ENCODE data around the gene TSPAN3.

Gene TSPAN3

DNA sequence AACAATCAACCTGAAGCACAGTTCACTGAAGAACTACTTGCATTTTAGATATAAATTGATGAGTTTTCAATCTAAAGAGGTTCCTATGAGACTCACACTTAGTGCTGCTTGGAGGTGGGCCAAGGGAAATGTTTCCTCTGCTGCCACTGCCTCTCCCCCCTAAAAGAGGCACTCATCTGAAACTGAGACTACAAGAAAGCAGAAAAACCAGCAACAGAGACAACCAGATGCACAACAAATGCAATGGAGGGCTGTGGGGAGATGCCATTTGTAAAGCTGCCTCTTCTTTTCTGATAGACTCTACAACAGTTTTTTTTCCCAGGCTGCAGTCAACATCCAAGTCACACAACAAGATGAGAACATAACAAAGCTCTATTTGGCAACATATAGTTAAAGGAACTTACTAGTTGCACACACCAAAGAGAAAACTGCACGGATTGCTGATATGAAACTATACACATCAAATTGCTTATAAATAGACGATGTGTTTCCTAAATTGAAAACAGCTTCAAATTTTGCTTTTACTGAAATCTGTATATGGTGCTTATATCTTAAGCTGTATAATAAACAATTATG, 11.0 kb downstream of the TSPAN3 start:
- no peak for DNase-seq (ENCODE audit: low read depth)
- no peak overlapping the region for H3K4me3 ChIP-seq (ENCODE audit: low read depth, low read length)

DNA sequence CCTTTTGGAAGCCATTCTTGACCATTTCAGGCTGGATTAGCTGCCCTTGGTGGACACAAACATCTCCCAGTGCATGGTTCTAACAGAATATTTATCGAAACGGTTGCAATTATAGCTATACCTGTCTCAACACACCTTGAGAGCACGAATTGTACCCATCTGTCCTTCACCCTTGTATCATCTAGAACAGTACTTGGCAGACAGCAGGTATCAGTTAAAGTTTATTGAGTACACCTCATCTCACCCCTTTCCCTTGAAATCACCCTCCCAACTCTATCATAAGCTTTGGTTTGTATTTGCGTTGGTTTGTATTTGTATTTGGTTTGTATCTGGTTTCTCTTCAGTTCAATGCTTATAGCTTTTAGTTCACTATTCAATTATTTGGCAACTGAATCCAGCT, 12.4 kb downstream of the TSPAN3 start:
- no peak overlapping the region for H3K4me3 ChIP-seq (ENCODE audit: low read depth, low read length)
- DNase-seq (ENCODE audit: low read depth) = no peak

DNA sequence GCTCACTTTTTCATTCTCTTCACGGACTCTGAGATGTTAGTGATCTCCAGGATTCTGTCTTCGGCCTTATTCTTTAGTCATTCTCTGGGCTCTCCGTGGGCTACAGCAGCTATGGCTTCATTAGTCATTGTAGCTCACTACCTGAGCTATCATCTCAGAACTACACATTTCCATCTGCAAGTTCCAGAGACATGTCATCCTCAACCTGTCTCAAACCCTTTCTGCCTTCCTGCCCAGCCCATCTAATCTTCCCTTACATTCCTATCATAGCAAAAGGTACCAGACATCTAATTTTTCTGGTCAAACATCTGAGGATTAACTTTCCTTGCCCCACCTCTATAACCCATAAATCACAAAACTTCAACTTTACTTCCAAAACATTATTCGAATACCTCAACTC, 13.2 kb downstream of the TSPAN3 start:
- no peak for DNase-seq (ENCODE audit: low read depth)
- no peak overlapping the region for H3K4me3 ChIP-seq (ENCODE audit: low read depth, low read length)

DNA sequence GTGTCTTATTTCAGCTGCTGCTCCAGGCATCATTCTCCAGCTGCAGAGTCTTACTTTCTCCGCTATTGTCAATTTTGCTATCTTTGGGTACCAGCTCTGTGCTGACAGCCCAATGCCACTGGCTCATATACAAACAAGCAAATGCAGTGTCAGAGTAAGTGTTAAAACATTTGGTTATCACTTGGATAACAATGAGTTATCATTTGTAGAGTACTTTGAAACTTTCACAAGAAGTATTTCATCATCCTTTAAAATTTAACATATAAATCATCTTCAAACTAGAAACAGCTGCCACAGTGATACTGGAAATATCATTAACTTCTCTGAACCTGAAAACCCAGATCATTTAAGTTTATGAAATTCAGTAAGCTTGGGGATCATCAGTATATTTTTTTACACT, 13.8 kb downstream of the TSPAN3 start:
- no peak for DNase-seq (ENCODE audit: low read depth)
- H3K4me3 ChIP-seq (ENCODE audit: low read depth, low read length) = no peak overlapping the region

DNA sequence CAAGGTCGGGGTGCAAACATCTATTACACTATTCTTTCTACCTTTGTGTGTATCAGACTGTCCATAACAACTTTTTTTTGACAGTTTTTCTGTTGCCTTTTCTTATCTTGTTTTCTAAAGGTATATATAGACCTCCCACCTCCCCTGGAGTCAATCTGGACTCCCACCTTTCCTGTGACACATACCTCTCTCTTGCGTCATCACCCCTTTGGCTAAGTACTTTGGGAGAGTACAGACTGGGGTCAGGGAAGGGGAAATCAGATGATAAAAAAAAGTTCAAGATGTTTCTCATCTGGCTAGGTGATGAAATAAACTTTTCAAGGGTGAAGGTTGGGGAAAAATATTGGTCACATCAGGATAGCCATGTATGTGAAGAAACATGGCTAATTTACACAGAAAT, 17.2 kb downstream of the TSPAN3 start:
- DNase-seq (ENCODE audit: low read depth) = no peak

DNA sequence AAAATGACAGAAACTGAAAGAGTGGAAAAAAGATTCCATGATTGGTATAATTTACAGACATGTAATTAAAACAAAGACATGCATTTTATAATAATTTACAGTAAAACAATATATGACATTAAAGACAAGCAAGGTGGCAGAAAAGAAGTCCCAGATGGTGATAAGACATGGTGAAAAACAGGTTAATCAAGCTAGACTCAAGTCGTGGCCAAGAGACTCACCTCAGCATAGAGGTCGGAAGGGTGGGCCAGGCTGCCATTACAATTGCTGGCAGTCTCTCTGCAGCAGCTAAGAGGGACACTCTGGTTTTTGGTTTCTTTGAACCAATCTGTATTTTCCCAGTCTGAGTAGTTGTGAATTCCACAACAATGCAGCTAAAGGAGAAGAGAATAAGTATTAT, 18.4 kb downstream of the TSPAN3 start:
- no peak for DNase-seq (ENCODE audit: low read depth)
- no peak overlapping the region for H3K4me3 ChIP-seq (ENCODE audit: low read depth, low read length)

More for the DNA sequence above, 17.2 kb downstream of the TSPAN3 start:
- no peak overlapping the region for H3K4me3 ChIP-seq (ENCODE audit: low read depth, low read length)

DNA sequence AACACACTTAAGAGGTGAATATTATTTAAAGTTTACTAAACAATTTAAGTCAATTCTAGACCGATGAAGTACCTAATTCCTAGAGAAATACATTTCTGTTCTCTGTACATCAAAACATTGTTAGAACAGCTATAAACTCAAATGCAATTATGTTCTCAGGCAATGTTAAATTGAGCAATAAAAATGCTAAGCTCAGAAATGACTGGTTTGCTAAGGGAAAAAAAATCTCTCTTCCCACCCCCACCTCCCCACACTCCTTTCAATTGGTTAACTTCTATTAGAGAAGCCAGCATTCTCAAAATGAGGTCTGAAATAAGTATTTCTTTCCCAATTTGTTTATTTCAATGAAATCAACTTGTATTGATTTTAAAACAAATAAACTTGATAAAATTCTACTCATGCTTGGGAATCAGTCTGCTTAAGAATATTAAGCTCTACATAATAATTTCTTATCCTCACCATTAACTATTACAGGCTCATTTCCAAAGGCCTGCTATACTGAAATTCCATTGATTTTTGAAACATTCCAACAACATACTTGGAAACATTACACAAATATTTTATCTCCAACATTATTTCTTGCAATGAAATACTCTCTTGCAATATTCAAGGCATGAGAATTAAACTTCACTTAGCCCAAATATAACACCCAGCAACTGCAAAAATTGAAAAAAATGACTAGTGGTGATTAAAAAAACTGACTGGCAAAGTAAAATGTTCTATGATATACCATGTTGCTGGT, 22.6 kb downstream of the TSPAN3 start:
- no peak overlapping the region for H3K4me3 ChIP-seq (ENCODE audit: low read depth, low read length)
- no peak for DNase-seq (ENCODE audit: low read depth)

DNA sequence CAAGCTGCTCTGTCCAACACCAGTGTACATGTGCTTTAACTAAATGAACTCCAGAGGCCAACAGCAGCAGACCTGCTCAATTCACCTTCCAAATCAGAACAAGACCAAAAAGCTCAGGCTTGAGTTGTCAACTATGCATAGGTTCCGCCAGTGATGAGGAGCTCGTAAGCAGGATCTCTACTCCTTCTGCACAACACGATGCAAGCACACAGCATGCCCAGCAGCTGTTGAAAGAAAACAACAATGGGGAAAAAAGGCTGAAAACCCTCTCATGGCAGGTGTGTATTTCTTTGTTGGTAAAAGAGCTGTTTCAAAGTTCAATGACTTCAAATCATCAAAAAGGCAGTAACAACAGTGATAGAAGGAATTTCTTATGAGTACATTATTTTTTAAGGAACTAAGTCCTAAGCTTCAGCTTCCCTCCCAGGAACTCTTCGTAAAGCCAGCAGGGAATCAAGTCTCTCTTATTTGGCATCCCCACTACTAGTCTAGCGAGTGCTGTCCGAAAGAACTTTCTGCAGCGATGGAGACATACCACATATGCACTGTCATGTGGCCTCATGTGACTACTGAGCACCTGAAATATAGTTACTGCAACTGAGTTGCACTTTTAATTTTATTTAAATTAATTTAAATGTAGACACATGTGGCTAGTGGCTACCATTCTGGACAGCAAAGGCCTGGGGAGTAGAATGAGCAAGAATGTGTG, 24.1 kb downstream of the TSPAN3 start:
- no peak overlapping the region for H3K4me3 ChIP-seq (ENCODE audit: low read depth, low read length)
- no peak for DNase-seq (ENCODE audit: low read depth)

DNA sequence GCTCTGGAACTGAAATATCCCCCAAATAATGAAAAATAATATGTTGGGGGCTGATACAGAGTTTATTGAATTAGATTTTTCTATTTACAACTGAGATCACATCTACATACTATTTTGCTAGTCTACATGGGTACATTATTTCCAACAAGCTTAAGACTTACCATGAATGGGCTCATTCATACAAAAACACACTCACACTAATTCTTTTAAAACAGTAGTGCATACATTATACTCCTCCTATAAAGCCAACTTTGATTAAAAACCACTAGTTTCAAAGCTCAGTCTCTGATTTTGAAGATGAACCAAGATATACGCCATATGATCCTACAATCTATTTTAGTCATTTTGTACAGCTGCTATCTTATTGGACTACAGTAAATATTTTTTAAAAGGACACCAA, 24.9 kb downstream of the TSPAN3 start:
- no peak overlapping the region for H3K4me3 ChIP-seq (ENCODE audit: low read depth, low read length)
- DNase-seq (ENCODE audit: low read depth) = no peak

DNA sequence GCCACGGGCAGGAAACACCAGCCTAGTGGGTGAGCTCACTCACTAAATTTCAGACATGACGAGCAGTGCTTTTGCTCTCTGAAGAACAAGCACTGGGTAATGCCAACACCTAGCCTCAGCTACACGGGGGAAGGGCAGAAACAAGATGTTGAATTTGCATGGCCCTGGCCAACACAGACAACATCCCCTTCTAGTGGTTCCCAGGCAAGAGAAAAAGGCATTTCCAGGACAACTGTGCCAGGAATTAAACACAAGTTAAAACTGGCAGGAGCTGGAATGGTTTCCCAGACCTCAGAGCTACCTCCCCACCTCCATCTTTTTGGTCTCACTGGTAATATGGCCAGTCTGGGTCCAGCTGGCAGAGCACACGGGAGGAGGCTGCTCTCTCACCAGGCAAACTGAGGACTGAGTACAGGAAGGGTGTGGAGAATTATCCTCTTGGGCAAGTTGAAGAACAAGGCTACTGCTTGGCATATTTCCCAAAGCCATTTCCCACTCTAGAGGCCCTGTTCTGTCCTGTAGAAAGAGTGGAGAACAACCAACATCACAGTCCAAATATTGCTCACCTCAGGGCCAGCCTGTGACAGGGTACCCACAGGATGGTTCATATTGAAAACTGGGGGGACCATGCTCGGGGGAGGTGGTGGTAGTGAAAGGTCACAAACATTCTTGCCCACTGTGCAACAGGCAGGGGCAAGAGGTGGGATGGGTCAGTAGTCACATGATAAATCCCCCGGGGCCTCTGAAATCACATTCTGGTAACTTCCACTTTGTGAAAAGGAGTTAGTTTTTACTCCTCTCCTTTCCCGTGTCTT, 26.5 kb downstream of the TSPAN3 start:
- no peak overlapping the region for H3K4me3 ChIP-seq (ENCODE audit: low read depth, low read length)
- no peak for DNase-seq (ENCODE audit: low read depth)

DNA sequence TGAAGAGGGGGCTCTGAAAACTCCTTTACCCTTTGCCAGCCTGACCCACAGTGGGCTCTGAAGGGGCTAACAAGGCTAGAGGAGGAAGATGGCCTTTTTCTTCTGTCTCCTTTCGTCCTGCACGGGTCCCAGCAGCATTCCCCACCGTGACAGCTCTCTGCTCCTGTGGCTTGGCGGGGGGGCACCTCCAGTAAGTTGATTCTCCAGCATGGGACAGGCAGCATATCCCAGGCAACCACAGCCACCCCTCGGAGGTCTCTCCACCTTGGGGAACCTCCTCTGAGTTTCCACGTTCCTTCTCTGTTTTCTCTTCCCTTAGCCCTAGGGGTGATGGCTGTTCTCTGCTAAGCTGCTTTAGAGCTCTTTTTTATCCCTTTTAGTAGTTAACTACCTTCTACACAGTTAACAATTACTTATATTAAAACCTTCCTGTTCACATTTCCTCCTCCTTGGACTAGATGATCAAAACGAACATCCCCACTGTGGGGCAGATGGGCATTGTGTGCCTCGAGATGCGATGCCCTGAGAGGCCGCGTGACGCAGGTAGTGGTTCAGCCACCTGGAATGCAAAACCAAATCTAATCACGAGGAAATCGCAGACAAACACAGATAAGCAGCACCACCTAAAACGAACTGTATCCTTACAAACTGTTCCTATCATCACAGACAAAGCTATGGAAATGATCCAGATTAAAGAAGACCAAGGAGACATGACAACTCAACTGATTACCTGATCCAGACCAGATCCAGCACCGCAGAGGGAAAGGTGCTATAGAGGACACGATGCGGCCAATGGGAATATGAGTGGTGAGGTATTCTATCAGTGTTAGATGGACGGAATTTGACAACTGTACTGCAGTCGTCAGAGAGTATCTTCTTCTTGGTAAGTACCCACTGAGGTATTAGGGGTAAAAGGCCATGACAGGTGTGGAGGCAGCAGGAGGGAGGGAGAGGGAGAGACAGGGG, 27.7 kb downstream of the TSPAN3 start:
- no peak for DNase-seq (ENCODE audit: low read depth)
- no peak overlapping the region for H3K4me3 ChIP-seq (ENCODE audit: low read depth, low read length)

DNA sequence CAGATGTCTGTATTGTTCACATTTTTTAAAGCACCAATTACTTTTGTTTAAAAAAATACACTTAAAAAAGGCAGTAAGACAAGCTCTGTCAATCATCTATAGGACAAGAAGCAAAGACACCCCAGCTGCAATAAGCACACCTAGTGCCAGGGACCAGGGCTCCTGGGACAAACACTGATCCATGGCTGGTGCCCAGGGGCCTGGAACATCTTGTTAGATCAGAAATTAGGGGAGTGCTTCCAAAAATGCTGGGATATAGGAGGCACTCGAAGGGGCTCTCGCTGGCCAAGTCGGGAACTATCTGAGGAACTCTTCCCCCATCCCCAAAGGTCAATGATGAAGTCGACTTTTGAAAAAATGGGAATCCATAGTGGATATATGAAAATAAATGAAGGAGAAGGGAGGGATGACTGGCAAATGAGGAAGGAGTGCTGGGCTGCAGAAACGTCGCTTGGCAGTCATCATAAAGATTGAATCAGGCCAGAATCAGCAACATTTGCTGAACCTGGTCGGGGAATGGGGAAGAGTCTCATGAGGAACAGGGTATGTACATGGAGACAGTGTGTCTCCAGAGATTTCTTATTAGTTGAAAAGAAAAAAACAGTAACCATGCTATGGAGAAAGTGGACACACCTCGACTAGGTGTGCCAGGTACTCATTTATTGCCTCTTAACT, 28.5 kb downstream of the TSPAN3 start:
- no peak overlapping the region for H3K4me3 ChIP-seq (ENCODE audit: low read depth, low read length)
- DNase-seq (ENCODE audit: low read depth) = no peak

DNA sequence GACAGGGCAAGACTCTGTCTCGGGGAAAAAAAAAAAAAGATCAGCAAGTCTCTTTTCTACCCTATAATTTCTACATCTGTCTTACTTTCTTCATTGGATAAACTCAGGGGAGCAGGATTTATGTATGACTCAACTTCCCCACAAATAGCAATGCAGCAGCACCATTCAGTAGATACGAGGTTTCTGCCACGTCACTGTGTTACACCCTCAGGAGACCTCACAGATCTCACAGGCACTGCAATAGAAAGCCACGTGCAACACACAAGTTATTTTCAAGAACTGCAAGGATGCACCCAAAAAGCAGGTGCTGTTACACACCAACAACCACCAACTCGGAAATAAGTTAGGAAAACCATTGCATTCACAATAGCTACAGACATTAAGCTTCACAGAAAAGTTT, 30.2 kb downstream of the TSPAN3 start:
- no peak overlapping the region for H3K4me3 ChIP-seq (ENCODE audit: low read depth, low read length)
- DNase-seq (ENCODE audit: low read depth) = peak; percentile 22

DNA sequence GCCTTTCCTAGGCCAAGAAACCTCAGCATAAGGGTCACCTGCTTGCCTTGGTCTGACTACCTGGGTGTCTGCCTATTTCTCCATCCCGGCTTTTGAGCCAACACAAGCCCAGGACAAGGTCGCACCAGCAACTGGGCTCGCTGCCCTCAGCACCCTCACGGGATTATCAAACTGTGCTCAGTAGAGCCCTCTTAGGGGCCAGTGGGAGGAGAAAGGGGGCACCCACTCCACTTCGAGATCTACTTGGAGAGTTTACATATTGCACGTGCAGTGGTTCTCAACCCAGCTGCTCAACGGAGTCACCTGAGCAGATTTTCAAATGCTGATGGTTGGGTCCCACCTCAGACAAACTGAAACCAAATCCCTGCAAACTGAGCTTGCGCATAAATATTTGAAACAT, 31.1 kb downstream of the TSPAN3 start:
- no peak for DNase-seq (ENCODE audit: low read depth)
- no peak overlapping the region for H3K4me3 ChIP-seq (ENCODE audit: low read depth, low read length)

DNA sequence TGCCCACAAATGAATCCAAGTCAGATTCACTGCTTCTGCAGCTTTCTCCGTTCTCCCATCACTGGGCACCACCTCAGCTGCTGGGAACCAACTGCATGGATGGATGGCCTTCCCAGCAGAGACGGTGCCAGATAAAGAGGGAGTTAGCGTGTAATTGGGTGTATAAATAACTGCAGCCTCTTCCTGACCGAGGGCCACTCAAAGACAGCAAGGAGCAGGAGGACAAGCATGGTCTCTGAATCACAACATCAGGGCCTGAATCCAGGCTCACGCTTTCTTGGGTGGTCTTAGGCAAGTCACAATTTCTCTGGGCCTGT, 31.7 kb downstream of the TSPAN3 start:
- H3K4me3 ChIP-seq (ENCODE audit: low read depth, low read length) = no peak overlapping the region
- DNase-seq (ENCODE audit: low read depth) = no peak

DNA sequence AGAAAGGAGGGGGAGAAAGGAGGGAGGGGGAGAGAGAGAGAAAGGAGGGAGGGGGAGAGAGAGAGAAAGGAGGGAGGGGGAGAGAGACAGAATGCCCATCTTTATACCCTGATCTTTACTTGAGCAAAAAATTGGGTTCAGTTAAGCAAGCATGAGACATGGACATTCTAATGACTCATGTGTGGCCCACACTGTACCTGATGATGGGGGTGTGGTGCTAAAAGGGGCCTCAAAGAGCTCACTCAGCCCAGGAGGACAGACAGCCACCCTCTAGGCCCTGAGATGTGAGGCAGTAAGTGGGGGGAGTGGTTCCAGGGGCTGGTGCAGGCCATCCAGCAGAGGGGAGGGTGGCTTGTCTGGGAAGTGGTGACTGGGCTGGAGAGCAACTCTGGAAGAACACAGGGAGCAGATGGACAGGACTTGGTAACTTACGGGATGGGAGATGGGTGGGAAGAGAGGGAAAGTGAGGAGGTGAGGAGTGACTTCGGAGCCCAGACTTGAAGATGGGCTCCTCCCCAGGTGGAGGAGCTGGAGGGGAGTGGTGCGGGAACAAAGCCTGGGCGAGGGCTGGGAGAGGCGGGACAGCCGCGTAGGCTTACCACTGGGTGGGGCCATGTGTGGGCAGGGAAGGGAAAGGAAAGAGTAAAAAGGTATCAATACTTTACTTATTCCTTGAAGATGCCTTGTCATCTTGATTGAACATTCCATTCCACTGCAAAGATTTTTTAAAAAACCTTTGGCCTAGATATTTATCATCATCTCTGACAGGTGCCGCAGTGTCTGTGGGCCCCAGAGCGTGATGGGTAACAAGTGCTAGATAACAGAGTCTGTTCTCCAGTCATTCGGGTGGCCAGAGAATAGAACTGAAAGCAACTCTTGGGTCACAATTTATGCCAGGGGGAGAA, 32.3 kb downstream of the TSPAN3 start:
- no peak overlapping the region for H3K4me3 ChIP-seq (ENCODE audit: low read depth, low read length)
- no peak for DNase-seq (ENCODE audit: low read depth)

DNA sequence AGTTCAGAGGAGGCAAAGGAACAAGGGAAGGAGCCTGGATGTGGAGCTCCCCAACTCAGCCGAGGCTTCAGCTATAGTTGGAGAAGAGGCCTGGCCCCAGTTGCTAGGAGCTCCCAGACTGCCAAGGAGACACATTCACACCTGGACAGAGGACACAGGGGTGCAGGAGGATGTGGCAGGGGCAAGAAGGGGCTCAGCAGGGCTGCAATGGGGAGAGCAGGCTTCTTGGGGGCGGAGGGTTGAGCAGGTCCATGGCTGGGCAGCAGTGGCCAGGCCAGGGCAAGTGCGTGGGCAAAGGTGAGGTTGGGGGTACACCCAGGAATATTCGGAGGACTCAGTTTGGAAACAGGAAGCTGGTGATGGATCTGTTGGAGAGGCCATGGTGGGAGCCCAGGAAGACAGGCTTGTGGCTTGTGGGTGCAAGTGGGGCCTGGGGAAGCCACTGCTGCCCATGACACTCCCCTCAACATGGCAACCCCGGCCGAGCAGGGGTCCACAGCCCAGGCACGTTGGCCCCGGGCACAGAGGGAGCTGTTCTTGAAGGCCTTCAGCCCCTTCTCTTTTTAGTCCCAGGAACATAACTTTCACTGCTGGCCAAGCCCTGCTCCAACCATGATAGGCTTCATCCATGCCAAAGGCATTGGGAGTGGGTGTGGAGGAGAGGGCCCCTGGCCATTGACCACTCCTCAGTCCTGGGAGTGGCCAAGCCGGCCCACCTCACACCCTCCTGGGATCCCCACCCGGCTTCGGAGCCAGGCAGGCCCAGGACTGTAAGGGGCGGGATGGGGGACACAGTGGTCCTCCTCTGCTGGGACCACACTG, 33.3 kb downstream of the TSPAN3 start:
- H3K4me3 ChIP-seq (ENCODE audit: low read depth, low read length) = no peak overlapping the region
- no peak for DNase-seq (ENCODE audit: low read depth)
